HUES64 (cell line): Measurements from ENCODE around the gene GRB2.
"Not testable (repeated sequence)": the region's sequence is repeated elsewhere in the genome, so short reads cannot be mapped to it uniquely, and the experiment has no call there.

Experiments
- H3K27ac ChIP-seq: 2 replicates; pipeline ENCODE4 v1.7.0; 2013; ENCODE audit warnings: low read depth, low read length, inconsistent platforms
- H3K27me3 ChIP-seq: 2 replicates; pipeline ENCODE4 v1.6.1; 2013; ENCODE audit warnings: mild to moderate bottlenecking, low read length; ENCODE audit not compliant: insufficient read depth
- H3K36me3 ChIP-seq: 2 replicates; pipeline ENCODE4 v1.6.1; 2013; ENCODE audit warnings: mild to moderate bottlenecking, low read length; ENCODE audit not compliant: insufficient read depth
- H3K4me1 ChIP-seq: 2 replicates; pipeline ENCODE4 v1.6.1; 2013; ENCODE audit warnings: mild to moderate bottlenecking, low read length, moderate library complexity; ENCODE audit not compliant: insufficient read depth
- H3K4me3 ChIP-seq: 2 replicates; pipeline ENCODE4 v1.5.1; 2013; ENCODE audit warnings: mild to moderate bottlenecking, low read length, moderate library complexity
- H3K9ac ChIP-seq: 2 replicates; pipeline ENCODE4 v1.6.1; 2013; ENCODE audit warnings: mild to moderate bottlenecking, low read depth, low read length
- H3K9me3 ChIP-seq: 2 replicates; pipeline ENCODE4 v1.6.1; 2013; ENCODE audit warnings: low read depth, low read length; ENCODE audit not compliant: insufficient read depth
- WGBS: fragments of 150-250, 120-280 bp; methylation state at CpG from one replicate; pipeline ENCODE4 v1.1.7; 2013; ENCODE audit warnings: missing lambda C conversion rate; 5-methylcytosine and 5-hydroxymethylcytosine counted together

The GRB2 gene

DNA sequence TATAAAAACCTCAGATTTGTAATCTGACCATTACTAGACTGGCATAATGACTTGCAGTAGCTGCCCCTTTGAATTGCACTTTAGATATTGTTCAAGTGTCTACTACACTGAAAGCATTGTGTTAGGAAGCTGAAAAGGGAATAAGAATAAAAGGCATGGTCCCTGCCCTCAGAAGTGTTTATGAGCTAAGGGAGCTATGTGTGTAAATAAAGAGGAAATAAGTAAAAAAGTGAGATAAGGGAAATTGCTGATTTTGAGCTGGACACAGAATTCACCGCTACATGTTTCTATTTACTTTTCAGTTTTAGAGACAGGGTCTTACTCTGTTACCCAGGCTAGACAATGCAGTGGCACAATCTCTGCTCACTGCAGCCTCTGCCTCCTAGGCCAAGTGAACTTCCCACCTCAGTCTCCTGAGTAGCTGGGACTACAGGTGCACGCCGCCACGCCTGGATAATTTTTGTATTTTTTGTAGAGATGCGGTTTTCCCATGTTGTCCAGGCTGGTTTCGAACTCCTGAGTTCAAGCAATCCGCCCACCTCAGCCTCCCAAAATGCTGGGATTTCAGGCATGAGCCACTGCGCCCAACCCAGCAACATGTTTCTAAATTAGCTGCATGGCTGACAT lies 57.0 kb downstream of the GRB2 start:
- WGBS, result 89% methylated on average over 8 of the region's 8 CpGs
- H3K9ac ChIP-seq, result no peak overlapping the region
- no peaks in the 10 kb centered on the region for H3K36me3 ChIP-seq
- no peak overlapping the region for H3K4me3 ChIP-seq
- H3K27ac ChIP-seq, result no peak overlapping the region
- H3K27me3 ChIP-seq, result no peaks in the 10 kb centered on the region
- peaks cover 53% of the 10 kb centered on the region for H3K4me1 ChIP-seq
- no peaks in the 10 kb centered on the region for H3K9me3 ChIP-seq

DNA sequence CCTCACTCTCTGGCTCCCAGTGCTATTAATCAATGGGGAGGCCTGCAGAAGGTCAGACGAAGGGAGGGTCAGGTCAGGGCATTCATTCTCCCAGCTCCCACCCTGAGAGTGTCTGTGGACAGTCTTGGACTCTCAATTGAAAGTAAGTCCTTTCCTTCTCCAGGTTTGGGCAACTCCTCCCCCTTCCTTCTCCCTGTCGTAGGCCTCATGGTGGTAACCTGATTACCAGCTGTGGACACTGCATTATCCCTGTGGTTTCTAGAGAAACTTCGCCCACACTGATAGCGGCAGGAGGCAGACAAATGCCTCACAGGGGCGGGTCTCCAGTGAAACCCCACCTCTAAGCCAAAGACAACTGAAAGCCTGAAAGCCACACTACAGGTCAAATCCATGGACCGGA lies 58.6 kb downstream of the GRB2 start:
- Histone ChIP-seq H3K9ac (0 out of 2 replicates have a peak overlapping the region, but pooled peaks have one; percentile 1), H3K4me1 (peaks cover 62% of the 10 kb centered on the region), H3K36me3 (no peaks in the 10 kb centered on the region), H3K27ac (peak overlapping the region; percentile 86), H3K27me3 (no peaks in the 10 kb centered on the region), H3K9me3 (no peaks in the 10 kb centered on the region), H3K4me3 (0 out of 2 replicates have a peak overlapping the region, but pooled peaks have one; percentile 12)
- 26% methylated on average over 6 of the region's 6 CpGs for WGBS

DNA sequence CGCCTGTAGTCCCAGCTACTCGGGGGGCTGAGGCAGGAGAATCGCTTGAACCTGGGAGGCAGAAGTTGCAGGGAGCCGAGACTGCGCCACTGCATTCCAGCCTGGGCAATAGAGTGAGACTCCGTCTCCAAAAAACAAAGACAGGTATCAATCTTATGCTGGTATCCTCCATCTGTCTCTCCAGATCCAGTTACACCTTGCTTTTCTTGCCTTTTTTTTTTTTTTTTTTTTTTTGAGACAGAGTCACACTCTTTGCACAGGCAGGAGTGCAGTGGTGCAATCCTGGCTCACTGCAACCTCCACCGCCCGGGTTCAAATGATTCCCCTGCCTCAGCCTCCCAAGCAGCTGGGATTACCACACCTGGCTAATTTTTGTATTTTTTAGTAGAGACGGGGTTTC lies 59.1 kb downstream of the GRB2 start:
- H3K9ac ChIP-seq, result 0 out of 2 replicates have a peak overlapping the region, but pooled peaks have one; percentile 1
- H3K9me3 ChIP-seq, H3K27me3 ChIP-seq, H3K36me3 ChIP-seq, H3K4me3 ChIP-seq: not testable (repeated sequence)
- peak overlapping the region; percentile 86; the same call in 1 of the 2 replicates for H3K27ac ChIP-seq
- WGBS, result 56% methylated on average over 9 of the region's 9 CpGs
- peaks cover 62% of the 10 kb centered on the region for H3K4me1 ChIP-seq

DNA sequence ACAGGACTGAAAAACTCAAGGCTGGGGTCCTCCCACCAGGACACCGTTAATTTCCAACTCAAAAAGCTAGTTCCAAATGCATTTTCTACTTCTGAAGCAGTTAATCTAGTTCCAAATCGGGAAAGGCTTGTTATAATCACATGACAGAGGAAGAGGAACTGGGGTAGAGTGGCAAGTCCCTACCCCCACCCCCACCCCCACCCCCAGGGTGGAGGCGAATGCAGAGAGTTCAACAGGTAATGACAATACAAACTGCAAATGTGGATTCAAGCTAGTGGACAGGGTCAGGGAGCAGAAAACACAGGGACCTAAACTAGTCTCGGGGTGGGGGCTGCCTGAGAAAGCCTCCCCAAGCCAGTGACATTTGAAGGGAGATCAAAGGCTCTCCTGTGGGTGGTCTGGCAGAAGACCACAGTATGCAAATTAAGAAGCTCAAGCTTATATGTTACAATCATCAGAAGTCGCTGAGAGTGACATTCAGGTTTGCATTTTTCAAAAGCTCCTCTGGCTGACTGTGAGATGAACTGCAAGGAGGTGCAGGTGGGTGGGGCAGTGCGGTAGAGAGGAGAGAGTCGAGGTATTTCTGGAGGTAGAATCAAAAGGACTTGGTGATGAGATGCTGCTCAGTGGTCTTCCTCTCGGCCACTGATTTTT lies 59.8 kb downstream of the GRB2 start:
- Histone ChIP-seq H3K9ac (peak overlapping the region; percentile 71), H3K9me3 (no peaks in the 10 kb centered on the region), H3K27ac (peak overlapping the region; percentile 91), H3K4me1 (peaks cover 56% of the 10 kb centered on the region), H3K27me3 (no peaks in the 10 kb centered on the region), H3K4me3 (peak overlapping the region; percentile 47), H3K36me3 (no peaks in the 10 kb centered on the region)
- WGBS, result 9% methylated on average over 6 of the region's 8 CpGs

DNA sequence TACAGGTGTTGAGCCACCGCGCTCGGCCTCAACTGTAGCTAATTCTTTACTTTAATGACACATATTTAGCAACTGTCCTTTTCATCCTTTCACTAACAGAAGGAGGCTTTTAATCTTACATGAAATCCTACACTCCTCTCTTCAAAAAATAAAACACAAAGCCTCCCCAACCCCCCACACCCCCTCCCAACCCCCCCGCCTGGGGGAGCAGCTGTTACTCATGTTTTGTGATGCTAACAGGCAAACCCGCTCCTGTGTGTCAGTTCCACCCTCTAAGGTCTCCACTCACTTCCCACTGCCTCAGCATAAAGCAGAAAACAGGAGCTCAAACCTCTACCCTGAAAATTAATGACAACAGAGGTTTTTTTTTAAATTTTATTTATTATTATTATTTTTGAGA lies 60.8 kb downstream of the GRB2 start:
- no peak overlapping the region; the same call in 1 of the 2 replicates for H3K4me3 ChIP-seq
- H3K9me3 ChIP-seq, result no peaks in the 10 kb centered on the region

DNA sequence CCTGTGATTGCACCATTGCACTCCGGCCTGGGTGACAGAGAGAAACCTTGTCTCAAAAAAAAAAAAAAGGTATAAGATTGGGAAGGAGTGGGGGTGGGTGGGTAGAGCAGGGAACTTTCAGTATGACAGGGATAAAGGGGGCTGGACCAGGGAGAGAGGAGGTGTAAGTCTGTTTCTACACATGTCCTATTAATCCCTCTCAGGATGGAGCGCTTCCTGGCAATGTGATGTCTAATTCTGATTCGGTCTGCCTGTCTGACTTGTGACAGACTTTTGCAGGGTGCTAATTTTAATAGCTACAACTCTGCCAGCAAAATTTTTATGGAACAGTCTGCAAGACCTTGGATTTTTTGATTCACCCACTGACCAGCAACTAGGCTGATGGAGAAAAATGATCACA lies 62.5 kb downstream of the GRB2 start:
- Histone ChIP-seq H3K4me3 (no peak overlapping the region), H3K27me3 (no peaks in the 10 kb centered on the region), H3K27ac (no peak overlapping the region), H3K9ac (no peak overlapping the region), H3K4me1 (peaks cover 49% of the 10 kb centered on the region), H3K36me3 (no peaks in the 10 kb centered on the region), H3K9me3 (no peaks in the 10 kb centered on the region)
- 94% methylated on average over 3 of the region's 3 CpGs for WGBS

More for the DNA sequence above, 60.8 kb downstream of the GRB2 start:
- Histone ChIP-seq H3K9ac (no peak overlapping the region), H3K27ac (peak overlapping the region; percentile 85; the same call in 1 of the 2 replicates), H3K4me1 (peaks cover 49% of the 10 kb centered on the region), H3K36me3 (no peaks in the 10 kb centered on the region), H3K27me3 (no peaks in the 10 kb centered on the region)
- 8% methylated on average over 5 of the region's 5 CpGs for WGBS

DNA sequence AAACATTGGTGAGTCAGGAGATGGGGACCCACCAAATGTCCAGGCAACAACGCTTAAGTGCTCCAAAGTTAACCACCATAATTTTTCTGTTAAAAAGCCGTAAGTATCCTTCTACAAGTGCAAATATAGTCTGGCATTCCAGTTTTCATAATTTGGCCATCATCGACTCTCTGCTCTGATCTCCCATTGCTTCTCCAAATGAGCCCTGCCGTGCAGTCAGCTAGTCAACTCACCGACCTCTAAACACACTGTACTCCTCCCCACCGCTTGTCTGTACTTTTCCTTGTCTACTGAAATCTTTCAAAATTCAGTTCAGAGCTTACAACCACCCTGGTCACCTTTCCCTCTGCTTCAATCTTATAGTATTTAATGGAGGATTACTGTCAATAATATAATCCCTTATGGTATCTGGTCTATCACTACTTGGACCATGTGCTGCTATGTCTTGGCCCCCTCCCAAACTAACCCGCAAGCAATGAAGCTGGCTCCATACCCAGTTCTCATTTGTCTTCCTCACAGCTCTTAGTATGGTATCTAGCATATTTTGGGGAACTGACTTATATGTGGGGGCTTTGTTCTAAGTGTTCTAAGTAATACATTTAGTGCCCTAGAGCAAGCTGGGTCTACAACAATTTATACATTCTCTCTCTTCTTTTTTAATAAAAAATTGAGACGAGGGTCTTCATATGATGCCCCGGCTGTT lies 63.5 kb downstream of the GRB2 start:
- Histone ChIP-seq H3K4me3 (no peak overlapping the region), H3K9ac (0 out of 2 replicates have a peak overlapping the region, but pooled peaks have one; percentile 24)

DNA sequence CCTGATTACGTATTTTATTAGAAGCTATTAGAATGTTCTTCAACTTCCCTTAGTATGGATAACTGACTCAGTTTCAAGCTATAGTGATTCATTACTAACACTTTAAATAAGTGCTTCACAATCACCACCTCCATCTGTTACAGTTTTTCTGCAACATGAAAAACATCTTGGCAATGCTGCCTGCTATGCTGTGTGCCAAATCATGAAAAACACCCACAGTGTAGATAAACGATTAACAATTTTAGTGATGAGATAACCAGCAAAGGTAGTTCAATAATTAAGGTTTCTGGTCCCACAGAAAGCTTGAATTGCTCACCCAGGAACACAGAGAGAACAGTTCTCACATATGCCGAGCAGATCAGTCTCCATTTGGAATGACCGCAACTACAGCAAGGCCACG lies 64.8 kb downstream of the GRB2 start:
- no peak overlapping the region for H3K4me3 ChIP-seq
- H3K36me3 ChIP-seq, result no peaks in the 10 kb centered on the region
- 94% methylated on average over 5 of the region's 5 CpGs for WGBS
- H3K27me3 ChIP-seq, result no peaks in the 10 kb centered on the region
- peaks cover 36% of the 10 kb centered on the region for H3K4me1 ChIP-seq
- no peak overlapping the region for H3K9ac ChIP-seq
- H3K27ac ChIP-seq, result no peak overlapping the region; the same call in 1 of the 2 replicates
- H3K9me3 ChIP-seq, result no peaks in the 10 kb centered on the region

More for the DNA sequence above, 63.5 kb downstream of the GRB2 start:
- H3K4me1 ChIP-seq, result peaks cover 44% of the 10 kb centered on the region
- WGBS, result 90% methylated on average over 9 of the region's 9 CpGs
- H3K27me3 ChIP-seq, result no peaks in the 10 kb centered on the region
- H3K9me3 ChIP-seq, result no peaks in the 10 kb centered on the region
- no peak overlapping the region; the same call in 1 of the 2 replicates for H3K27ac ChIP-seq
- H3K36me3 ChIP-seq, result no peaks in the 10 kb centered on the region

DNA sequence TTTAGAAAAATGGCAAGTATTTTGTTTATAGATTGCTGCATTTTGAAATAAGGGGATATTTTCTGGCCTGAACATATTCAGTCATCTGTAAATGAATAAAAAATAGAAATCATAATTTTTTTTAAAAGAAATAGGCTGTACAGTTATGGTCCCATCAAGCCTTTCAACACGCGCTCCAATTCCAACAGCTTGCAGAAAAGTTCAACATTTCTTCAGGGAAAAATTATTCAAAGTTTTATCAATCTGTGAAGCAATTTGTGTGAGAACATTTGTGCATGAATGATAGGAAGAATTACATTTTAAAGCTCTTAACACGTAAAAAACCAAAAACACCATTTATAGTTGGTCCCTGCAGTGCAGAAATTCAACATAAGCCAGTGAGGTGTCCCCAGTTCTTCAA lies 65.5 kb downstream of the GRB2 start:
- no peaks in the 10 kb centered on the region for H3K36me3 ChIP-seq
- no peak overlapping the region for H3K9ac ChIP-seq
- peaks cover 35% of the 10 kb centered on the region for H3K4me1 ChIP-seq
- no peaks in the 10 kb centered on the region for H3K9me3 ChIP-seq
- H3K27me3 ChIP-seq, result no peaks in the 10 kb centered on the region
- WGBS, result 88% methylated on average over 3 of the region's 3 CpGs
- H3K27ac ChIP-seq, result no peak overlapping the region
- H3K4me3 ChIP-seq, result no peak overlapping the region

DNA sequence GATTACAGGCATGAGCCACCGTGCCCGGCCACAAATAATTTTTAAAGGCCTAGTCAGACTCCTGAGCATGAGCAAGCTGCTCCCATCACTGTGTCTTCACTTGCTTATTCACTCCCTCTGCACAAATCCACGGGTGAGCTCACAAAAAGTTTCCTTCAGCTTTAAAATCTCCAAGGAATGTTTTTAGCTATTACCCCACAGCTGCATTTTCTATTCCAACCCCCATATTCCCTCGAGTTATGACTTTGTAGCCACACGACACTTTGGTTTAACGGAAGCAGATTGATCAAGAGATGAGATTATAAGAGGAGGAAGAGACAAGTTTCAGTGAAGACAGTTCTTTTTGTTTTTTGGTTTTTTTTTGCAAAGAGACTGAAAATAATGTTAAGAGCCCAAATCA lies 67.1 kb downstream of the GRB2 start:
- H3K27me3 ChIP-seq, result no peaks in the 10 kb centered on the region
- H3K4me1 ChIP-seq, result peaks cover 26% of the 10 kb centered on the region
- H3K27ac ChIP-seq, result no peak overlapping the region
- H3K36me3 ChIP-seq, result no peaks in the 10 kb centered on the region
- H3K9me3 ChIP-seq, result no peaks in the 10 kb centered on the region
- no peak overlapping the region for H3K9ac ChIP-seq
- H3K4me3 ChIP-seq, result no peak overlapping the region
- 92% methylated on average over 6 of the region's 6 CpGs for WGBS

DNA sequence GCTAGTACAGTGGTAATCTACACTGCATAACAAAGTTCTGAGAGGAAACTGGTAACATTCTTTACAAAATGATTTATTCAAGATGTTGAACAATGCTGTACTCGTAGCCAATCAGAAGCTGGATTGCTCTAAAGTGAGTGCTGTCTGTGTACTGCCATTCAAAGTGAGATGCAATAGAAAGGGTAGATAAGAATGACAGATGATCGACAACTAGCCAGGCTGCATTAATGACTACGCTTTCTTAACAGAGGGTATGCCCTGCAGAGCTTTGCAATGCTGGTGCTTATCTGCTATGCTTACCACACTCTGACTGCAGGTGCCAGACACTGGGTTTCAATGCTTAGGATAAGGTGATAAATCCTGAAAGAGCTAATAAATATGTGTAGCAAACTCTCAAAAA lies 70.2 kb downstream of the GRB2 start:
- WGBS, result 87% methylated on average over 3 of the region's 3 CpGs
- H3K4me1 ChIP-seq, result peaks cover 17% of the 10 kb centered on the region
- H3K27me3 ChIP-seq, result no peaks in the 10 kb centered on the region
- H3K9ac ChIP-seq, result no peak overlapping the region
- H3K4me3 ChIP-seq, result no peak overlapping the region
- H3K27ac ChIP-seq, result no peak overlapping the region
- H3K36me3 ChIP-seq, result peaks cover 12% of the 10 kb centered on the region; the same call in 1 of the 2 replicates
- no peaks in the 10 kb centered on the region for H3K9me3 ChIP-seq
